Measurements from ENCODE around the gene FNDC11.
"Not testable (repeated sequence)": the region's sequence is repeated elsewhere in the genome, so short reads cannot be mapped to it uniquely, and the experiment has no call there.

FNDC11 gene, protein sequence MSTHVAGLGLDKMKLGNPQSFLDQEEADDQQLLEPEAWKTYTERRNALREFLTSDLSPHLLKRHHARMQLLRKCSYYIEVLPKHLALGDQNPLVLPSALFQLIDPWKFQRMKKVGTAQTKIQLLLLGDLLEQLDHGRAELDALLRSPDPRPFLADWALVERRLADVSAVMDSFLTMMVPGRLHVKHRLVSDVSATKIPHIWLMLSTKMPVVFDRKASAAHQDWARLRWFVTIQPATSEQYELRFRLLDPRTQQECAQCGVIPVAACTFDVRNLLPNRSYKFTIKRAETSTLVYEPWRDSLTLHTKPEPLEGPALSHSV

DNA sequence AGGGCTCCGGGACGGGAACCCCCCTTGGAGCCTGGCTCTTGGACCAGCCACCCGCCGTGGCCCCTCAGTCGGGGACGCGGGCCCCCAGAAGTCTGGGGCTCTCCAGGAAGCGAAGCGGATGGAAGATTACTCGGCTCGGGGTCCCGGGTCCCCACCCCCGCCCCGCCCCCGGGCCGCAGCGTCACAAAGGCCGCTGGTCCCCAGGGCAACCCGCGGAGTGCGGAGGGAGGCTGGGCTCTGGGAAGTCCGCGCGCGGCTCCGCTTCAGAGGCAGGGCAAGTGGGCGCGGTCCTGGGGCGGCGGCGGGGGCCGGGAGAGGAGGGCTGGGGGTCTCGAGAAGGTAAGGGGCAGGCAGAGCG, at the start of gene FNDC11:
FNDC11 (plus strand) TSS at position 227 of the 358 bp plus-strand sequence. CDS start 1,505 bp downstream, outside the sequence.
- peak; percentile 62 for DNase-seq

DNA sequence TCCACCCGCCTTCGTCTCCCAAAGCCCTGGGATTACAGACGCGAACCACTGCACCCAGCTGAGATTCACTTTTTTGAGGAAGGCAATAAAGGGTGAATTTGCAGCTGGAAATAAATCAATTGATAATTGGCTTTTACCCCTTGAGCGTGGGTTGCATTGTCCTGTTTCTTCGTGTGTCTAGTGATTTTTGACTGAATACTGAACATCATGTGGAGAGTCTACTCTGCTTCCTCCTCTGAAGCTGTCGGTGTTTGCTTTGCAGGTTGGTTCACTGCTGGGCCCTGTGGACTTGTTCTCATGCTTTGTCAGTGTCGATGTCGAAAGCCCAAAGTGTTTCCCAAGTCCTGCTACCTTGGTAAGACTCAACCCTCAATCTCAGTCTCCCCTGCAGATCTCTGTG, 49.3 kb upstream of the FNDC11 start:
- no peak for DNase-seq

DNA sequence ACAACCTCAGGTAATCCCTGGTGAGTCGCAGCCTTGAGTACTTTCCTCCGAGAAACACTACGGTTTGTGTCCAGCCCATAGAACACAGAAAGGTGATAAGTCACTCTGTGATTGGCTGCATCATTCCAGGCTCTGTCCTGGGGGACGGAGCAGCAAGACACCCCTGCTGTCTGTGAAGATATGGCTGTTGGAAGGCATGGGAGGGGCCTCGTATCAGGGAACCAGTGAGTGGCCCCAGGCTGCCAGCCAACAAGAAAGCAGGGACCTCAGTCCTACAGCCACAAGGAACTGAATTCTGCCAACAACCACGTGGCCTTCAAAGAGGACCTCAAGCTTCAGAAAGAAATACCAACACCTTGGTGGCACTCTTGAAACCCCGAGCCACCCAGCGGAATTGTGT, 48.7 kb upstream of the FNDC11 start:
- DNase-seq: no peak

GRCh38 chr20:63505723-63506122, 48.2 kb upstream of the FNDC11 start:
- no peak for DNase-seq

DNA sequence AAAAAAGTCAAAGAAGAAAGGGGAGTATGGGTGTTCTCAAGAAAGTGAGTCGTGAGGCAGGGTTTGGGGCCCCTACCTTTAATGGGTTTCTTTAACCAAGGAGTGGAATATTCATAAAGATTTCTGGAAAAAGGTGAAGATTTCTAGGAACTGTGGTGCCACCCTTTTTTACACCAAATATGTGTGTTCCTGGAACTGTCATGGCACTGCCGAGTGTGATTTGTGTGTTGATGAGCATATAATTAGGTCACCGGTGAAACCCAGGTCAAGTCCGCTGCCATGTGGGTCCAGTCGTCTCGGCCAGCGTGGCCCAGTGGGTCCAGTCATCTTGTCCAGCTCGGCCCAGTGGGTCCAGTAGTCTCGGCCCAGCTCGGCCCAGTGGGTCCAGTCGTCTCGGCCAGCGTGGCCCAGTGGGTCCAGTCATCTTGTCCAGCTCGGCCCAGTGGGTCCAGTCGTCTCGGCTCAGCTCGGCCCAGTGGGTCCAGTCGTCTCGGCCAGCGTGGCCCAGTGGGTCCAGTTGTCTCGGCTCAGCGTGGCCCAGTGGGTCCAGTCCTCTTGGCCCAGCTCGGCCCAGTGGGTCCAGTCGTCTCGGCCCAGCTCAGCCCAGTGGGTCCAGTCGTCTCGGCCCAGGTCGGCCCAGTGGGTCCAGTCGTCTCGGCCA, 46.7 kb upstream of the FNDC11 start:
- no peak for DNase-seq

DNA sequence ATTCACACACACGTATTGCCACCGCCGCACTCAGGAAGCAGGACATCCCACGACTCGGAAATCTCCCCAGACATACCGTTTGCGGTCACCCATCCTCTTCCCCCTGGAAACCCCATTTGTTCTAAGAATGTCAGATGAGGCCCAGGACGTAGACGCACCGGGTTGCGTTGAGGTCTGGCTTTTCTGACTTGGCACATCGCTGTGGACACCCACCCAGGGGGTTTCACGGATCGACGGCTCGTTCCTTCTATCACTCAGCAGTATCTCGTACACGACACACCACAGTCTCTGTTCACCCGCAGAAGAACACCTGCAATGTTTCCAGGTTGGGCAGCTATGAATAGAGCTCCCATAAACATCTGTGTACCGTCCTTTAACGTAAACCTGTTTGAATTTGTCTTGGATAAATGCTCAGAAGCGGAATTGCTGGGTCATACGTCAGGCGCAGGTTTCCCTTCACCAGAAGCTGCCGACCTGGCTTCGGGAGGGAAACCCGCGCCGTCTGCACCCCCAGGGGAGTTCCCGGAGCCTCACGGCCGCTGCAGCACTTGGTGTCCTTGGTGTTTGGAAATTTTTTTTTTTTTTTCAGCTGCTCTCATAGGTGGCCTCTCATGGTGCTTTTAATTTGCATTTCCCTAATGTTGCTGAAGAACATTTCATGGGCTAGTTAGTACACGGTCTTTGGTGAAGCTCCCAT, 45.7 kb upstream of the FNDC11 start:
- DNase-seq: no peak

DNA sequence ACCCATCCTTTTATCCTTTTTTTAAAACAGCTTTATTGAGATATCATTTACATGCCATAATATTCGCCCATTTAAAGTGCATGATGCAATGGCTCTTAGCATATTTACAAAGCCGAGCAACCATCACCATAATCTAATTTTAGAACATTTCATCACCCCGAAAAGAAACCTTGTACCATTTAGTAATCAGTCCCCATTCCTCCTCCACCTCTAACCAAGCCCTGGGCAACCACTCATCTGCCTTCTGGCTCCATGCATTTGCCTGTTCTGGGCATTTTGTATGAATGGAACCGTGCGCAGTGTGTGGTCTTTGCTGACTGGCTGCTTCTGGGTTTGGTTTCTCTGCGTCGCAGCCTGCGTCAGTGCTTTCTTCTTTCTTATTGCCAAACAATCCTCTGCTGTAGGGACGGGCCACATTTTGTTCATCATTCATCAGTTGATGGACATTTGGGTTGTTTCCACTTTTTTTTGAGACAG, 44.8 kb upstream of the FNDC11 start:
- no peak for DNase-seq

GRCh38 chr20:63513207-63513606, 40.8 kb upstream of the FNDC11 start:
- DNase-seq: no peak

GRCh38 chr20:63514520-63514919, 39.4 kb upstream of the FNDC11 start:
- DNase-seq: not testable (repeated sequence)

- peak; percentile 43 for DNase-seq
These were observed 36.3 kb upstream of the FNDC11 start for GRCh38 chr20:63517376-63518309.

GRCh38 chr20:63518351-63518861, 35.6 kb upstream of the FNDC11 start:
- peak; percentile 44 for DNase-seq

DNA sequence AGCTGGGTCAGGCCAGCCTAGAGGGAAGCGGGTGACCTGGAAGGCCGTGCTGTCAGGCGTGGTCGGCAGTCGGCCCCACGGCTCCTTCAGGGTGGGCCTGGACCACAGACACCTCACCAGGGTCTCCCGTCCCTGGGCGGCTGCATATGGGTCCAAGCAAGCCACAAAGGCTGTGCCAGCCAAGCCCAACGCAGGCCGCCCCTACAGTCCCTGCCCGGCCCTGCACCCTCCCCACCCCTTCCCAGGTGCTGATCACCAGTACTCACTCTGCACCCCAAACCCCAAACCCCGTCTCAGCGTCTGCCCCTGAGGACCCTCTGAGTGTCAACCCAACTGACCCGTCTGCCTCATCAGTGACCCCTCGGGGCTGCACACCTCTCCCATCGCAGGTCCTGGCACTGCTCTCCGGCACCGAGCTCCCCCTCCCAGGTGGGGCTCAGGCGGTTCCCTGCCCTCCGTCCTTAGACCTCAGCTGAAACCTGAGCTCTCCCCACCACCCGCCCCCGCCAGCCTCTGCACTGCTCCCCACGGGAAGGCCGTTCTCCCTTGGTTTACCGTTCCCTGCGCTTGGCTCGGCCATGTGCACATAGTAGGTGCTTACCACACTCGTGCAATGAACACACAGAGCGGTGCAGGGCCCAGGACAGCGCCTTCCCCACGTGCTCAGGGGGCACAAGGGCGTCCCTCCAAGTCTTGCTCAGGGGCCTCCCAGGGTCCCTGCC, 34.9 kb upstream of the FNDC11 start:
- DNase-seq: peak; percentile 36

DNA sequence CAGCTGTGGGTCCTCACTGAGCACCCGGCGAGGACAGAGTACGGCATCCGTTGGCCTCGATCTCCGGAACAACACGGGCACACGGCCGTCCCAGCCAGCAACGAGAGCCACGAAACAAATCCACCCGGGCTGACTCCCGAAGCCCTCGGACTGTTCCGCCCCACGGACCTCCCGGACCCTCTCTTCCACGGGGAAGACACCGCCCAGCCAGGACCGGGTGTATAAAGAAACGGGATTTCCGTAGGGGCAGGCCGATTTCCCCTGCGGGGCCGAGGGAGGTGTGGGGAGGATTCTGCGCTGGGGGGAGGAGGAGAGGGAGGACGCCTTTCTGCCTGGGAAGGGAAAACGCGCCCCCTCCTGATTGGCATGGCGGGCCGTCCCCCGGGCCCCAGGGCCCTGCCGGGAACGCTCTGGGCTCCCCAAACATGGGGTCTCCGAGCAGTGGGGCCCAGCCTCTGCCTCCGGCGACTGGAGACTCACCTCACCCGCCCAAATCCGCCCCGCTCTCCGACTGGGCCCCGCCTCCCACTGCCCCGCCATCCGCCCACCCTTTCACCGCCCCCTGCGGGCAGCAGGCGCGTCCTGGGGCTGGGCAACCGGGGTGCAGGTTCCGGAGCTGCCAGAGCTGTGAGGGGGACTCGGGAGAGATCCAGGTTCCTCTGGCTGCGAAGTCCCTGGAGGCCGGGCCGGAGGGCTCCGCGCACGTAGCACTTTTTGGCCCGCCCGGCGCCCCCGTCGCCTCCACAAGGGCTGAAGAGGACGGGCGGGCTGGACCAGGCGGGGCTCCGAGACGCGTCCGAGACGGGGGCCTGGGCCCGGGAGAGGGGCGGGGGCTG, 34.1 kb upstream of the FNDC11 start:
- DNase-seq: peak; percentile 85

- DNase-seq: peak; percentile 92
These were observed 33.4 kb upstream of the FNDC11 start, which contains the start of gene PPDPF for GRCh38 chr20:63520504-63520933. Gene PPDPF, plus strand, starts transcription at chr20:63520765. Its CDS starts 544 bp downstream, at chr20:63521309.

GRCh38 chr20:63520934-63521601, 32.9 kb upstream of the FNDC11 start:
- peak; percentile 84 for DNase-seq

DNA sequence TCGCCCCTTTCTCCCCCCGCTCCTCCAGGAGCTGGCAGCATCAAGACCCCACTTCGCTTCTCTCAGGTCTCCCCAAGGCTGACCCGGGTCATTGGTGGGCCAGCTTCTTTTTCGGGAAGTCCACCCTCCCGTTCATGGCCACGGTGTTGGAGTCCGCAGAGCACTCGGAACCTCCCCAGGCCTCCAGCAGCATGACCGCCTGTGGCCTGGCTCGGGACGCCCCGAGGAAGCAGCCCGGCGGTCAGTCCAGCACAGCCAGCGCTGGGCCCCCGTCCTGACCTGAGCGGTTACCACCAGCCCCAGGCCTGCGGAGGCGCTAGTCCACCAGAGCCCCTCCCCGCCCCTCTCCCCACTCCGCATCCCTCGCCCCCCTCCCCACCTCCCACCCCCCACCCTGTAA, 32.4 kb upstream of the FNDC11 start:
- peak; percentile 46 for DNase-seq

DNA sequence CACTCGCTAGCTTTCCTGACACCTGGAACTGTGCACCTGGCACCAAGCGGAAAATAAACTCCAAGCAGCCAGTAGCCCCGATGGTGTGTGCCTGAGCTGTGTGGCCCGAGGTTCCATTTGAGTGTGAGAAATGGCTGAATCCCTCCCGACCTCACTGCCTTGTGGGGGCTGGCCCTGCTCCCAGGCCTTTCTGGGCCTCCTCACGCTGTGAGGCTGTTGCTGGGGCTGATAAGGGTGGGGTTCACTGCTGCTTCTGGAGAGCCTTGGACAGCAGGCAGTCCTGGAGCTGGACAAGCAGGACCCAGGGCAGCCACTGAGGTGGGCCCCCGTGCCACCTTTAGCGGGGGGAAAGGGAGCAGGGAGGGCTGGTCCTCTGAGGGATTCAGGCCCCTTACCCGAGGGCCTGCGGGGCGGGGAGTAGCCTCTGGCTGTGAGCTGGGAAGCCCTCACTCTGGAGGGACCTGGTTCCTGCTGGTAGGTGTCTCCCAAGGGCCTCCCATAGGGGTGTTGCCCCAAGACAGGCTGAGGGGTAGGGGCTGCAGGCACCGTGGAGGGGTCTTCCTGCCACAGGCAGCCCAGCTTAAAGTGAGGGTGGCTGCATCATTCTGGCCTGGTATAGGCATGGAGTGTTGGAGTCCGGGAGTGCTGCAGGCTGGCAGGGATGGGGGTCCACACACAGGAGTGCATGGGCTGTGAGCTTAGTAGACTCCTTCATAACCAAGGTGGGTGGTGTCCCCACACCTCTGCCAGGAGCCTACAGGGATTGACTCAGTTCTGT, 31.7 kb upstream of the FNDC11 start:
- DNase-seq: peak; percentile 45

DNA sequence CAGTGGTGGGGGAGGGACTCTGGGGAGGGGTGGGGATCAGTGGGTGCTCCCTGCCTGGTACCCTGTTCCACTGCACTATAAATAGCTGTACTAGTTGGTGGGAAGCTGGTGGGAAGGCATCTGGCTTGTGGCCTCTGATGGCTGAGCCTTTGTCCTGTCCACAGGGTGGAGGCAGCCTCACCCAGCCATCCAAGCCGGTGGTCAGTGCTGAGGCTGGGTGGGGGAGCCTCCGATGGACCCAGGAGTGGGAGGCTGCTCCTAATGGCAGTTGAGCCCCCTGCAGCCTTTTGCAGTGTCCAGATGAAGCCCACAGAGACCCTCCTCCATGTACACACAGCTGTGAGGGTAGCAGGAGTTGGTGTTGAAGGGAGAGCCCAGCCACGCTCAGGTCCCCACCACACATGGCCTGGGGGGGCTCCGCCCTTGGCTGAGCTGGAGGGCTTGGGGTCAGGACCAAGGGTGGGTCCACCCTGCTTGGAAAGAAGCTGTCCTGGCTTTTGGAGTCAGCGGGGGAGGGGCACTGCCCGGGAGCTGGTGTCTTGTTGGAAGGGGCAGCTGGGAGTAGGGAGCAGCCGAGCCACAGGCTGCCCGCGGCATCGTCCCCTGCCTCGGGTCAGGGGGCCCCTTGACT, 30.9 kb upstream of the FNDC11 start:
- DNase-seq: peak; percentile 45

- DNase-seq: no peak
These were observed 28.8 kb upstream of the FNDC11 start for GRCh38 chr20:63525185-63525584.

Measured in right forelimb (tissue), 1 donor.